Activated CD8-positive, alpha-beta memory T cell treated with anti-CD3 and anti-CD28 coated beads for 48 hours (primary cell): ENCODE data around the gene NUP153.
"Not testable (repeated sequence)": the region's sequence is repeated elsewhere in the genome, so short reads cannot be mapped to it uniquely, and the experiment has no call there.

Experiments used
- DNase-seq, 3 experiments: peaks; one replicate each; pipeline ENCODE4 v3.0.0-alpha.2; 2020; ENCODE audit warnings: low read depth in 2 of 3, low spot score in 2 of 3

NUP153 gene

DNA sequence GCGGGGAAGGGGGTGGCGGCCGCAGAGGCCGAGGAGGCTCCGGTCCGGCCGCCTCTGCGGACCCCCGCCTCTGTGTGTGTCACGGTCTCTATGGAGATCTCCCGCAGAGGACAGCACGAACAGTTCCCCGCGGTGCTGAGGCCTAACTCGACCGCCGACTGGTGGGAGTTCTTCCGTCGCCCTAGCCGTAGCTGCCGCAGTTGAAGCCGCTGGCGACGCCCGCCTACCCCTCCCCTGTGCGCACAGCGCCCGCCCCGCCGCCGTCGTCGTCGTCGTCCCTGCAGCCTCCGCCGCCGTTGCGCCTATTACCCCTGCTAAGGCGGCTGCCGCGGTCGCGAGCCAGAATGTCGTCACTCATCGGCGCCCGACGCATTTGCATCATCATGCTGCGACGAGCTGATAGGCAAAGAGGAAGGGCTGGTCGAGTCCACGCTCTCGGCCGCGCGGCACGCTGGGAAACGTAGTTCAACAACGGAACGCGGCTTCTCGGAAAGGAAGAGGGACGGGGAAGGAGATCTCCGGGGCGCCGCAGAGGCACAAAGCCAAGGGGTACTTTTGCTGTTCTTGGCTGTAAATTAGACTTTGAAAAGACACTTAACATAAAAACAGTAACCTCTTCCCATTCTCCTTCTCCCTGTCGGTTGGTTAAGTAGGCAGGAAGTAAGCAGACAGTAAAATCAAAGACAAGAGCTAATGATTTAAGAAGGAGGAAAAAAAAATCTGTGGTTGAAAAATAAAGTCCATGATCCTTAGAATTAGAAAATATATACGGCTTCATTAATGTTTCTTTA, at the start of gene NUP153:
Gene NUP153, minus strand, starts transcription at position 346 of the 791 bp plus-strand sequence. CDS start 538 bp downstream, outside the sequence.
- peak; percentile 98 to 100 (median 100) for DNase-seq

DNA sequence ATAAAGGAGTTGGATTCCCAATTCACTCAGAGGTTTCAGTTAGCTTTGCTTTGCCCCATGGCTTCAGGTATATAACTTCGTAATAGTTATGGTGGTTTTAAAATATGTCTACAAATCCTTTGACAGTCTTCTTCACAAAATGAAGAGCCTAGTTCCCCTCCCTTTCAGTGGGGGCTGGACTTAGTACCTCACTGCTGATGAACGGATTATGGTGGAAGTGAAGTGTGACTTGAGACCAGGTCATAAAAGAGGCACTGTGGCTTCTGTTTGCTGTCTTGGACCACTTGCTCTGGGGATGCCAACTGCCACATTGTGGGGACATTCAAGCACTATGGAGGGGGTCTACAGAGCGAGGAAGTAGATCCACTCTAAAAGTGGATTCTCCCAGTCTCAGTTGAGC, 47.5 kb upstream of the NUP153 start:
- no peak for DNase-seq

DNA sequence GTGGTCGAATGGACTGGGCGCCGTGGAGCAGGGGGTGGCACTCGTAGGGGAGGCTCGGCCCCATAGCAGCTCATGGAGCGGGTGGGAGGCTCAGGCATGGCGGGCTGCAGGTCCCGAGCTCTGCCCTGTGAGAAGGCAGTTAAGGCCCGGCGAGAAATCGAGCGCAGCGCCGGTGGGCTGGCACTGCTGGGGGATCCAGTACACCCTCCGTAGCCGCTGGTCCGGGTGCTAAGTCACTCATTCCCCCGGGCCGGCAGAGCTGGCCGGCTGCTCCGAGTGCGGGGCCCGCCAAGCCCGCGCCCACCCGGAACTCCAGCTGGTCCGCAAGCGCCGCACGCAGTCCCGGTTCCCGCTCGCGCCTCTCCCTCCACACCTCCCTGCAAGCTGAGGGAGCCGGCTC, 38.6 kb upstream of the NUP153 start:
- DNase-seq, result not testable (repeated sequence)

DNA sequence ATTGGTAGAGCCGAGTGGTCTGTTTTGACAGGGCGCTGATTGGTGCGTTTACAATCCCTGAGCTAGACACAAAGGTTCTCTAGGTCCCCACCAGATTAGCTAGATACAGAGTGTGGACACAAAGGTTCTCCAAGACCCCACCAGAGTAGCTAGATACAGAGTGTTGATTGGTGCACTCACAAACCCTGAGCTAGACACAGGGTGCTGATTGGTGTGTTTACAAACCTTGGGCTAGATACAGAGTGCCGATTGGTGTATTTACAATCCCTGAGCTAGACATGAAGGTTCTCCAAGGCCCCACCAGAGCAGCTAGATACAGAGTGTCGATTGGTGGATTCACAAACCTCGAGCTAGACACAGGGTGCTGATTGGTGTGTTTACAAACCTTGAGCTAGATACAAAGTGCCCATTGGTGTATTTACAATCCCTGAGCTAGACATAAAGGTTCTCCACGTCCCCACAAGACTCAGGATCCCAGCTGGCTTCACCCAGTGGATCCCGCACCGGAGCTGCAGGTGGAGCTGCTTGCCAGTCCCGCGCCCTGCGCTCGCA, 38.1 kb upstream of the NUP153 start:
- DNase-seq, result not testable (repeated sequence)

DNA sequence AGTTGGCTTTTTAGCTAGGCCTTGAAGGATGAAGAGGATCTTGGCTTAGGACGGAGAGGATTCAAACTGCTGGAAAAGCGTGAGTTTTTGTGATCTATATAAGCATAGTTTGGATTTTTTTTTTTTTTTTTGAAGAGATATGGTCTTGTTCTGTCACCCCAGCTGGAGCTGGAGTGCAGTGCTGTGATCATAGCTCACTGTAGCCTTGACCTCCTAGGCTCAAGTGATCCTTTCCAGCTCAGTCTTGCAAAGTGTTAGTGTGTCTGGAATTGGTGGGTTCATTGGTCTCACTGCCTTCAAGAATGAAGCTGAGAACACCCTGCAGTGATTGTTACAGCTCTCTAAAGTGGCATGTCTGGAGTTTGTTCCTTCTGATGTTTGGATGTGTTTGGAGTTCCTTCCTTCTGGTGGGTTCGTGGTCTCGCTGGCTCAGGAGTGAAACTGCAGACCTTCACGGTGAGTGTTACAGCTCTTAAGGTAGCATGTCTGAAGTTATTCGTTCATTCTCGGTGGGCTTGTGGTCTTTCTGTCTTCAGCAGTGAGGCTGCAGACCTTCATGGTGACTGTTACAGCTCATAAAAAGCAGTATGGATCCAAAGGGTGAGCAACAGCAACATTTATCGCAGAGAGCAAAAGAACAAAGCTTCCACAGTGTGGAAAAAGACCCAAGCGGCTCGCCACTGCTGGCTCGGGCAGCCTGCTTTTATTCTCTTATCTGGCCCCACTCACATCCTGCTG, 37.5 kb upstream of the NUP153 start:
- no peak for DNase-seq

DNA sequence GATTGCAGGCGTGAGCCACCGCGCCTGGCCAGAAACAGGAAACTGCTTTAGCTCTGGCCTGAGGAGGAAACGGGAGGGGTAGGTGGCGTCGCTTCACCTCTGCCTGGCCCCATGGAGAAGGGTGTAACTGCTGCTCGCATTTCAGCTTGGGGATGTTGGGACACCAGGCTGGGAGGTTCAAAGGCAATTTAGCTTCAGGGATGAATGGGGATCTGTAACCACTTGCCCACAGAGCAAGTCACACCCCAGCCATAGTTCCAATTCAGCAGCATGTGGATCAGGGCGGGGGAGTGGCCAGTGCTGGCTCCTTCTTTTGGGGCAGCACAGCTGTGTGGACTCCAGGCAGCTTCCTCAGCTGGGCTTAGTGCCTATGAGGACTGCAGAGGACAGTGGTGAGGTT, 34.8 kb upstream of the NUP153 start:
- DNase-seq, result no peak

DNA sequence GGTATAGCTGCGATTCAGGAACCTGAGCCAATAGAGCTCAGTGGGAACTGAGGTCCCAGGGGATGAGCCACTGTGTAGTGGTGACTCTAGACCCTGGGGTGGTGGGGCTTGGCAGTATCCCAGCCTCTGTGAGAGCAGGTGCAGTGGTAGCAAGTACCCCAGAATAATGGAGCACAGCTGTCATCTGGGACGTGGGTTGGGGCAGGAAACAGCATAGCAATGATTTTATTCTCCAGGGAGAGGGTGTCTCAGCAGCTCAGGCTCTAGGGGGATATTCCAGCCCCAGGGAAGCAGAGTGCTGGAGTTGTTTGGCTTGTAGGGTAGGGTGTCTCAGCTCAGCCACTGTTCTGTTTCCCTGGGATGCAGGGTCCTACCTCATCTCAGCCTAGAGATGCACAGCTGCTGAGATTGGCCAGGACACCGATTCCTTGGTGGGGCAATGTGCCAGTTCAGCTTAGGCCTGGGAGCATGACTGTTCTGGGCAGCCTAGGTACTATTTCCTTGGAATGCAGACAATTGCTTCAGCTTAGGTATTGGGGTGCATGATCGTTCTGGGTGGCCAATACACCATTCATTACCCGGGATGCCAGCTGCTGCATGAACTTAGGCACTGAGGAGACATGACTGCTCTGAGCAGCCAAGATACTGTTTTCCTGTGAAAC, 34.0 kb upstream of the NUP153 start:
- no peak for DNase-seq

DNA sequence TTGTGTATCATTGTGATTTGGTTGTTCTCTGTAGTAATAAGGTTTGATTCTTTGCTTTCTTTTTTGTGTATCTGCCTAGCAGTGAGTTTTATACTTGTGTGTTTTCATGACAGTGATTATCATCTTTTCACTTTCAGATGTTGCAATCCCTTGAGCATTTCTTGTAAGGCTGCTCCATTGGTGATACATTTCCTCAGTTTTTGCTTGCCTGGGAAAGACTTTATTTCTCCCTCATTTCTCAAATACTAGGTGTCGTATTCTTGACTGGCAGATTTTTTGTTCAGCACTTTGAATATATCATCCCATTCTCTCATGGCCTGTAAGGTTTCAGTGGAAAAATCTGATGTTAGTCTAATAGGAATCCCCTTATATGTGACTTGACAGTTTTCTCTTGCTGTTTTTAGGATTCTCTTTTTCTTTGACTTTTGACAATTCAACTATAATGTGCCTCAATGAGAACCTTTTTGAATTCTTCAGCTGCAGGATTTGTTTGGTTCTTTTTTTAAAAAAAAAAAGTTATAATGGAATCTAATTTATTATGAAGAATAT, 31.1 kb upstream of the NUP153 start:
- no peak for DNase-seq

DNA sequence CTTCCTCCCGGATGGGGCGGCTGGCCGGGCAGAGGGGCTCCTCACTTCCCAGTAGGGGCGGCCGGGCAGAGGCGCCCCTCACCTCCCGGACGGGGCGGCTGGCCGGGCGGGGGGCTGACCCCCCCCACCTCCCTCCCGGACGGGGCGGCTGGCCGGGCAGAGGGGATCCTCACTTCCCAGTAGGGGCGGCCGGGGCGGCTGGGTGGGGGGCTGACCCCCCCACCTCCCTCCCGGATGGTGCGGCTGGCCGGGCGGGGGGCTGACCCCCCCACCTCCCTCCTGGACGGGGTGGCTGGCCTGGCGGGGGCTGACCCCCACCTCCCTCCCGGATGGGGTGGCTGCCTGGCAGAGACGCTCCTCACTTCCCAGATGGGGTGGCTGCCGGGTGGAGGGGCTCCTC, 28.6 kb upstream of the NUP153 start:
- DNase-seq, result not testable (repeated sequence)

DNA sequence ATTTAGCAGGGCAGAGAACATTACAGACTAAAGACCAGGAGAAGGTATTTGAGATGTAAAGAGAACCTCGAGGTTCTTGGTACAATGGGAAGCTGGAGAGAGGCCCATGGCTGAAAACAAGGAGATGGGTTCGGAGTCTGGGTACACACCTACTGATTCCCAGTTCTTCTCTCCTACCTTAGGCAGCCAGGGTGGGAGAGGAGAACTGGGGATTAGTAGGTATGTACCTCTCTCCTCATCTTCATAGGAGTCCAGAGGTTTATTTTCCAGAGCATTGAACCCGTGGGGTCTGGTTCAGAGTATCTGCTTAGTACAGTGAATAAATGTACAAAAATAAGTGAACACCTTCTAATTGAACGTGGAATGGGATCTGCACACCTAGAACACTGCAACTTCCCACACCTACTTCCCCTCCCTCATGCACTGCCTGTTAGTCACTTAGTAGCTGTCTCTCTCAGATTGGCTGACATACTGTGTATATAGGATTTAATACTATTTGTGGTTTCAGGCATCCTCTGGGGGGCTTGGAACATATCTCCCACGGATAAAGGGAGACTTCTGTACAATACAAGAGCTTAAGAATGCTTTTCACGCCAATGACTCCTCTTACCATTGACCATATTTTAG, 23.5 kb upstream of the NUP153 start:
- no peak for DNase-seq

DNA sequence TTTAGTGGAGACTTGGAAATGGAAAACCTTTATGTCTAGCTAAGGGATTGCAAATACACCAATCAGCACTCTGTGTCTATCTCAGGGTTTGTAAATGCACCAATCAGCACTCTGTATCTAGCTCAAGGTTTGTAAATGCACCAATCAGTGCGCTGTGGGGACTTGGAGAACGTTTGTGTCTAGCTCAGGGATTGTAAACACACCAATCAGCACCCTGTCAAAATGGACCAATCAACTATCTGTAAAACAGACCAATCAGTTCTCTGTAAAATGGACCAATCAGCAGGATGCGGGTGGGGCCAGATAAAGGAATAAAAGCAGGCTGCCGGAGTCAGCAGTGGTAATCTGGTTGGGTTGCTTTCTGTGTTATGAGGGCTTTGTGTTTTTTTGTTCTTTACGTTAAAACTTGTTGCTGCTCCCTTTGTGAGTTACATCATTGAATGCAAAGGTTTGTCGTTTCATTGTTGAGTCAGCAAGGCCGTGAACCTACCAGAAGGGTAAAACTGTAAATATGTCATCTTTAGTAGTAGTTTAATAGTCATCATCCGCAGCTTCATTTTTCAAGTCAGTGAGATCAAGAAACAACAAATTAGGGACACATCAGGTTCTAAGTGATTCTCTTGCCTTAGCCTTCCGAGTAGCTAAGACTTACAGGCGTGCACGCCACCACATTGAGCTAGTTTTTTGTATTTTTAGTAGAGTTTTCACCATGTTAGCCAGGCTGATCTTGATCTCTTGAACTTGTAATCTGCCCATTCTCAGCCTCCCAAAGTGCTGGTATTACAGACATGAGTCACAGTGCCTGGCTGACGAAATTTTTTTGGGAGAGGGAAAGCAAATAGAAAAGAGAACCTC, 22.7 kb upstream of the NUP153 start:
- no peak for DNase-seq

DNA sequence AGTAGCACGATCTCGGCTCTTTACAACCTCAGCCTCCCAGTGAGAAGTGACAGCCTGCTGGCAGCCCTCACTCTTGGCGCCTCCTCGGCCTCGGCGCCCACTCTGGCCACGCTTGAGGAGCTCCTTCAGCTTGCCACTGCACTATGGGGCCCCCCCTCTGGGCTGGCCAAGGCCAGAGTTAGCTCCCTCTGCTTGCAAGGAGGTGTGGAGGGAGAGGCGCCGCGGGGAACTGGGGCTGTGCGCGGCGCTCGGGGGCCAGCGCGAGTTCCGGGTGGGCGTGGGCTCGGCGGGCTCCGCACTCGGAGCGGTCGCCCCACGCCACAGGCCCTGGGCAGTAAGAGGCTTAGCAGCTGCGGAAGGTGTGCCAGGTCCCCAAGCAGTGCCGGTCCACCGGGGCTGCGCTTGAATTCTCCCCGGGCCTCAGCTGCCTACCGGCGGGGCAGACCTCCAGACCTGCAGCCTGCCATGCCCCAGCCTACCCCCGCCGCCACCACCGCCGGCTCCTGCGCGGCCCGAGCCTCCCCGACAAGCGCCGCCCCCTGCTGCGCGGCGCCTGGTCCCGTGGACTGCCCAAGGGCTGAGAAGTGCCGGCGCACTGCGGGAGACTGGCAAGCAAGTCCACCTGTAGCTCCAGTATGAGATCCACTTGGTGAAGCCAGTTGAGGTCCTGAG, 22.0 kb upstream of the NUP153 start:
- DNase-seq, result no peak

DNA sequence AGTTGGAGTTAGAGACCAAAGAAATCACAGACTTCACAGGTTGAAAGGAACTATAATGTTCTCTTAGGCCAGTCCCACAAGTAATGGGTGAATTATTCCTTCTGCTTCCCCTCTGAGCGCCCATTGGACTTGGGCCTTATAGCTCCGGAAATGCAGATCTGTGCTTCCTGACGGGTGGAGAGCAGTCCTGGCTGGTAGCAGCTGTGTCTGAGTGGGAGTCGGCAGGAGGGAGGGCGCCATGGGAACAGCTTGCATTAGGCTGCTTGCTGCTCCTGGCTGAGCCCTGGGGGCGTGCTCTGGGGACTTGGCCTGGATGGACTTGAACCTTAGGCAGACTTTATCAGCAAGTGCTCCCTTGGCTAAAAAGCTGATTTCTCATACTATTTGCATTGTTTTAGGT, 18.4 kb upstream of the NUP153 start:
- DNase-seq, result no peak

DNA sequence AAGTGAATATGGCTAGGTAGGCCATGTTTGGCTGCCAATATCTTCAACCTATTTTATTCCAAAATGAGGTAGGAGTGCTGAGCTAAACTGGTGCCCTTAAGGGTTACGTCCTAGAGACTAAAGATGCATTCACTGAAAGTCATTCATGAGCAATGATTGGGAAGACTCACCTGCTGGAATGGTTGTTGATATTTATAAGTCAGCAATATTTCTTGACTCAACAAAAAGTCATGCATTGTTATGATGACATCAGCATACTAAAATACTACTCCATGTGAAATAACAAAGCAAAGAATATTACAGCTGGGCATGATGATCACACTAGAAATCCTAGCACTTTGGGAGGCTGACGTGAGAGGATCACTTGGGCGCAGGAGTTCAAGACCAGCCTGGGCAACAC, 17.6 kb upstream of the NUP153 start:
- DNase-seq, result no peak

DNA sequence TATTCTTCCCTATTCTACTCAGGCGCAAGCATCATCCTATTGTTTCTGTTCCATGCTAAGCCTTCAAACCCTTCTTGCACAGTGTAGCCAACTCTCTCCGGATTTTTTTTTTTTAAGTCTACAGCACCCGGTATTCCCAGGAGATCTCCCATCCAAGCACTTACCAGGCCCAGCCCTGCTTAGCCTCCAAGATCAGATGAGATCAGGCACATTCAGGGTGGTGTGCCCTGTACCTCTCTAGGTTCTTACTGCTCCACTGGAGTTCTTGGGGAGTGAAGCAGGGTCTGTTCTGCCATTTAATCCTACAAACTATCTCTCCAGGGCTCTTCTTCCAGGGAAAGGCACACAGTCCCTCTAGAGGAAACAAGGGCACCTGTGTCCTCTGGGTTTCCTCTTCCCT, 14.9 kb upstream of the NUP153 start:
- DNase-seq, result no peak

DNA sequence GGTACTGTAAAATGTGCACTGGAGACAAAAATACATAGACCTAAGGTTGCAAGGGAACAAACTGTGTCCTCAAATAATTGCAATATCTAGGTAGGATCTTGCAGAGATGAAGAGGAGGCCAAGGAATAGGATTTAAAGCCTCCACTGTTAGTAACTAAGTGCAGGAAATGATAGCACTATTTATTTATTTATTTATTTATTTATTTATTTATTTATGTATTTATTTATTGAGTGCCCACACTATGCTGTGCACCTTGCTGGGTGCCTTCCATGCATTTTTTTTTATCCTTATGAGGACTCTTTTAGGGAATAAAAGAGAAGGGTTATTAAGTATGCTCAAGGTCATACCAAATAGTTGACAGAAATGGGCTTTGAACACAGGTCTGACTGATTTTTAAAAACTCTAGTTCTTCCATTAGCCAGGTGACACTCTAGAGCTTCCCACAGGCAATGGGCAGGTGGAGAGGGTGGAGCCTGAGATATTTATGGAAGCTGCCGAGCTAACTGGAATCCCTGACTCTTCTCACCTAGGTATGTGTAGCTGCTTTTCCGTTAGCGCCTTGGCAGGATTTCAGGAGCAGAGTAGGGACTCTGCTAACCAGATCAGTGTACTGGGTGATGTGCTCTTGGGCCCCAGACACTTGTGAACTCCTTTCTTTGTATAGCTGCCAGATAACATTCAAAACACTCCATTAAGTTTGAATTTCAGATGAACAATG, 12.8 kb upstream of the NUP153 start:
- no peak for DNase-seq

DNA sequence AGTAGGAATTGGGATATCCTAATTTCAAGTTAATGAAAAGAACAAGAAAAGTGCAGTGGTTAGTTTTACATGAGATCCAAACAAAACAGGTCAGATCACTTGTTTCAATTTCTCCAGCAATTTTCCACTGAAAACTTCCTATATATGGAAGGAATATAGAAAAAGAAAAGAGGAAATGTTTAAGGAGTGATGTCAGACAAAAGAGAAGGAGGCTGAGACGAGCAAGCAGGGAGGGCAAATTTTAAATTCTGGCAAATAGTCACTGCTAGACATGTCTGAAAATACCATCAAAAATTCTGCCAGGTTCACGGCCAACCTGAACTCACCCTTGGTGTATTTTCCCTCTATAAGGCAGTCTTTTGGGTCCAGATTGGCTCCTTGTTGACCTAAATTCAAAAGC, 9.5 kb upstream of the NUP153 start:
- no peak for DNase-seq

DNA sequence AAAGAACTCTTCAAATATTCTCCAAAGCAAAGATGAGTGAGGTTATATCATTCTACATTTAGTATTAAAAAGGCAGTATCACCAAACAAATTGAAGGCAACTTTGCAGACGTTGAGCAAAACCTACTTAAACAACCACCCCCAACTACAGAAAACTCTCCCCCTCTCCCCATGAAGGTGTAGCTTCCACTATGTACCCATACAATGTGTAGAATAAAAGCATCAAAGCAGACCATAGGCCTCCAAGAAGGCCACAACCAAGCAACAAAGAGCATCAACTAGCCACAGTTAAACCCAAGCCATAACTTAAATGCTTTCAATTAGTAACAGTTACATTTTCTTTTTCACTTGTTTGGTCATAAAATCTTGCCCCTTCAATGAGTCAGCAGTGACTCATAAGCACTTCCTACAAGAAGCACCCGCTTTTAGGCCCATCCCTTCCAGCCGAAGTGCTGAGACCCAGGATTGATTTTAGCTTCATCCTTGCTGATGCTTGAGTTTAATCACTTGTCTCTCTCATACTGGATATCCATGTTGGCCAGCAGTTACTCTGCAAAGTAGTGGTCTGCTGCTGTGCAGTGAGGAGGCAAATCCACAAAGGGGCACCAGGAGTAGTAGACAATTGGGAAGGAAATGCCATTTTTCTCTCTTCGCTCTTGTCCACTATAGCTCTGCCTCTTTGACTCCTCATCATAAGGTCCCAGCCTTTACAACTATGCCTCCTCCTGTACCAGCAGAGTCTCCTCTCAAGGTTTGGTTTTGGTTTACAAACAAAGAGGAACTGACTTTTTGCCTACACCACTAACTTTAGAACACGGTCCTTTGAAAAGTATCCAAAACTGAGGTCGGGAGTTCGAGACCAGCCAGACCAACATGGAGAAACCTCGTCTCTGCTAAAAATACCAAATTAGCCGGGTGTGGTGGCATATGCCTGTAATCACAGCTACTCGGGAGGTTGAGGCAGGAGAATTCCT, 8.4 kb upstream of the NUP153 start:
- DNase-seq, result no peak
